GM12801 (cell line): Measurements from ENCODE around the gene SNX2.

ENCODE experiments used
- TF ChIP-seq, protein P1 (sequence below): IDR thresholded peaks from one replicate; pipeline ENCODE4 v1.5.1; 2011; ENCODE audit warnings: control low read depth; ENCODE audit not compliant: insufficient read length; ENCODE audit errors: extremely low read depth

Gene SNX2

GRCh38 chr5:122844136-122844909 is 69.4 kb downstream of the SNX2 start:
- TF ChIP-seq, protein P1, sequence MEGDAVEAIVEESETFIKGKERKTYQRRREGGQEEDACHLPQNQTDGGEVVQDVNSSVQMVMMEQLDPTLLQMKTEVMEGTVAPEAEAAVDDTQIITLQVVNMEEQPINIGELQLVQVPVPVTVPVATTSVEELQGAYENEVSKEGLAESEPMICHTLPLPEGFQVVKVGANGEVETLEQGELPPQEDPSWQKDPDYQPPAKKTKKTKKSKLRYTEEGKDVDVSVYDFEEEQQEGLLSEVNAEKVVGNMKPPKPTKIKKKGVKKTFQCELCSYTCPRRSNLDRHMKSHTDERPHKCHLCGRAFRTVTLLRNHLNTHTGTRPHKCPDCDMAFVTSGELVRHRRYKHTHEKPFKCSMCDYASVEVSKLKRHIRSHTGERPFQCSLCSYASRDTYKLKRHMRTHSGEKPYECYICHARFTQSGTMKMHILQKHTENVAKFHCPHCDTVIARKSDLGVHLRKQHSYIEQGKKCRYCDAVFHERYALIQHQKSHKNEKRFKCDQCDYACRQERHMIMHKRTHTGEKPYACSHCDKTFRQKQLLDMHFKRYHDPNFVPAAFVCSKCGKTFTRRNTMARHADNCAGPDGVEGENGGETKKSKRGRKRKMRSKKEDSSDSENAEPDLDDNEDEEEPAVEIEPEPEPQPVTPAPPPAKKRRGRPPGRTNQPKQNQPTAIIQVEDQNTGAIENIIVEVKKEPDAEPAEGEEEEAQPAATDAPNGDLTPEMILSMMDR, result no peak

- TF ChIP-seq, protein P1, result no peak
Measured at GRCh38 chr5:122844910-122845228, 70.0 kb downstream of the SNX2 start.

DNA sequence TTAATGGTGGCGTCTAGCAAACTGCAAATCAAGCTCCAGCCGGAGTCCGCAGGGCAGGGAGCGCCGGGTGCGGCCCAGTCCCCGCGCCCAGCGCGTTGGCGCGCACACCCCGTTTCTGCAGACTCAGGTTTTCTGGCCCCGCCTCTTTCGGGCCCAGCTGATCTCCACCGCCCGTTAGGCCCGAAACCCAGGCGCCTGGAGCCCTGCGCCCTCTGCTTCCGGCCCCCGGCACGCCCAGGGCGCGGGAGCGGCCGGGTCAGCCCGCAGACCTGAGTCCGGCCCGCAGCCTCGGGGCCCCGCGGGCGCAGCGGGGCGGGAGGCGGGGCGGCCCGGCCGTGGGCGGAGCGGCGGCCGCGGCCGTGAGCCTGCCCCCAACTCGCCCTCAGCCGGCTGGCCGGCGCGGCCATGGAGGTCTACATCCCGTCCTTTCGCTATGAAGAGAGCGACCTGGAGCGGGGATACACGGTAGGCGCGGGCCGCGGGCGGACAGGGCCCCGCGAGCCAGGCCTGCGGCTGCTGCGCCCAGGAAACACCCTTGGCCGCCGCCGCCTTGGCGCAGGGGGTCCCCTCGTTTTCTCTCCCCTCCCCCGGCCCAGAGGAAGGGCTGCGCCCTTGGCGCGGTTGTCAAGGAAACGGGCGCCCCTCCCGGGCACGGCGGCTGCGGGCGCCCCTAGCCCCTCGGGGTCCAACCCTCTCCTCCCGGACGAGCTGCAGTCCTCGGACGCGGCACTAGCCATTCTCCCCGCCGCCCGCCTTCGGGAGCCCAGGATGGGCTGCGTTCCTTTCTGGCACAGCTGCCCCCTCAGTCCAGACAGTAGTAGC is 70.6 kb downstream of the SNX2 start, which contains the start of gene SNX24:
Gene SNX24 (plus strand): TSS at position 385 of the 822 bp plus-strand sequence. CDS start 21 bp downstream, at position 406.
- TF ChIP-seq, protein P1, result no peak

DNA sequence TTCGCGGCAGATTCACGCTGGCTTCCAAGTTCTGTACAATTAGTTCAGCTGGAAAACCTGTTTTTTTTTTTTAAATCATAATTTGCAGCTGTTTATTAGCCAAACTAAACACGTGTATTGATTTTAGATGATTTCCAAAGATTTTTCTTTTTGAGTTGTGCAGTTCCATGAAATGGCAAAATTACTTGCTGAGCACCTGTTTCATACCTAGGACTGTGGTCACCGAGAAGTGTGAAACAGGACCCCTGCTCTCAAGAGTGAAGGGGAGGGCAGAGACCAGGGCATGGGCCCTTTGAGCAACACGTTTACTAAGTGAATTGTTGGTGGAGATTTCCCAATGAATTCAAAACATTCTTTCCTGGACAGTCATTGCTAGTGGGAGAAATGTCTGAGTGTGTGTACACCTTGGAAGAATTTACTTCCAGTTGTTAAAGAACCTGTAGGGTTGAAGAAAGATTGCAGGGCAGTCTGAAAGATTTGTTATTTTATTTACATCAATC is 71.2 kb downstream of the SNX2 start:
- TF ChIP-seq, protein P1, result no peak

DNA sequence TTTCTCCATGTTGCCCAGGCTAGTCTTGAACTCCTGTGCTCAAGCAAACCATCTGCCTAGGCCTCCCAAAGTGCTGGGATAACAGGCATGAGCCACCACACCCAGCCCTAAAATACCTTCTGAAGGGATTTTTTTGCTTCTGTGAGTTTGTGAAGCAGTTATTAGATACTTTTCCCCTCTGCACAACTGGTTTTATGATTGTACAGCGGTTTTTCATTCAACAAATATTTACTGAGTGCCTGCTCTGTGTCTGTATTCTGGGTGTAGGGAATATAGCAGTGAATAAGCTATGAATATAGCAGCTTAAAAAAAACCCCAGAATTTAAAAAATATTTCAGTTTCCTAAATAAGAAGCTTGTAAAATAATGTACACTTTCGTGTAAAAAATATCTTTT is 72.8 kb downstream of the SNX2 start:
- TF ChIP-seq, protein P1, result no peak

DNA sequence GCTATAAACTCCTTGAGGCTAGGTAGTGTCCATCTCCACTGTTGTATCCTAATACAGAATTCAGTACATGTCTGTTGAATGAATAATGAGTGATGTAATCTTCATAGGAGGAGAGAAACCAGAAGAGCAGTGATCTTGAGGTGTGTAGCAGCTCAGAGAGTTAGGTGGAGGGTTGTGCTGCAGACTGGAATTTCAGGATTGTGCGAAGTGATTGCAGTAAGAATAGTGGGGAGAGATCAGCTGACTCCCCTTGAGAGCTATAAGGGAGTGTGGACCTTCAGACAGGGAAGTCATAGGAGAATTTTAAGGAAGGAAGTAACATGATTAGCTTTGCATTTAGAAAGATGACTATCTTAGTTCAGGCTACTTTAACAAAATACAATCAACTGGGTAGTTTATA is 74.9 kb downstream of the SNX2 start:
- TF ChIP-seq, protein P1, result no peak

DNA sequence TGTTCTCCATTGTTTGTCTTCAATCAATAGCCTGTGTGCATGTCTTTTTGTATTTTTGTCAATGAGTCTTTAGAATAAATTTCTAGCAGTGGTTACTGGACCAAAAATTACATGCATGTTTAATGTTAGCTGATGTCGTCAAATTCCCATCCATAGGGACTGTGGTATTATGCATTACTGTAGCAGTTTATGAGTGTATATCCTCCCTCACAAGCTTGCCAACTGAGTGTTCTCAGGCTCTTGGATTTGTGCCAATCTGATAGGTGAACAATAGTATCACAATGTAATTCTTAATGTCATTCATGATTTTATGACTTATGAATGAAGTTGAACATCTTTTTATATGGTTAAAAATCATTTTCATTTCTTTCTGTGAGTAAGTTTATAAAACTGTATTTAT is 83.6 kb downstream of the SNX2 start:
- TF ChIP-seq, protein P1, result no peak
